ENCODE measurements around the gene ADTRP.

ADTRP gene

GRCh38 chr6:11752360-11752759 lies 26.2 kb downstream of the ADTRP start:
- Histone ChIP-seq H3K4me3 (ENCODE audit: low read depth in 1 of 2, low read length in 2 of 2) (no peak overlapping the region), H3K27ac (ENCODE audit: low read length) (no peak overlapping the region), H3K9me3 (ENCODE audit: control insufficient read depth in 1 of 2, low read length in 2 of 2) (no peaks in the 10 kb centered on the region), H3K36me3 (ENCODE audit: control insufficient read depth in 1 of 2, insufficient read depth in 2 of 2, low read length in 2 of 2) (no peaks in the 10 kb centered on the region), H3K4me1 (ENCODE audit: control insufficient read depth in 1 of 2, insufficient read depth in 2 of 2, low read length in 2 of 2) (no peaks in the 10 kb centered on the region), H3K27me3 (ENCODE audit: low read depth, low read length) (no peaks in the 10 kb centered on the region)

DNA sequence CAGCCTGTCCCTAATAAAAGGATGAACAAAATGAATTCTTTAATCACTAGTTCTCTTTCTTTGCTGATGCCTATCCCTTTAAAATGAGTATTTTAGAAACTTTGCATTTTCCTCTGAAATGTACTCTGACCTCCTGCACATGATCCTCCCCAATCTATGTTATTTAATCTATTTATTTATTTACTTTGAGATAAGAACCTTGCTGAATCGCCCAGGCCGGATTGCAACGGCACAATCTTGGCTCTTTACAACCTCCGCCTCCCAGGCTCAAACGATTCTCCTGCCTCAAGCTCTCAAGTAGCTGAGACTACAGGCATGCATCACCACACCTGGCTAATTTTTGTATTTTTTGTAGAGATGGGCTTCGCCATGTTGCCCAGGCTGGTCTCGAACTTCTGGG lies 27.9 kb downstream of the ADTRP start:
- no peaks in the 10 kb centered on the region for H3K36me3 ChIP-seq (ENCODE audit: control insufficient read depth in 1 of 2, insufficient read depth in 2 of 2, low read length in 2 of 2)
- H3K4me3 ChIP-seq (ENCODE audit: low read depth in 1 of 2, low read length in 2 of 2) = no peak overlapping the region
- no peaks in the 10 kb centered on the region for H3K4me1 ChIP-seq (ENCODE audit: control insufficient read depth in 1 of 2, insufficient read depth in 2 of 2, low read length in 2 of 2)
- H3K27me3 ChIP-seq (ENCODE audit: low read depth, low read length) = no peaks in the 10 kb centered on the region
- H3K27ac ChIP-seq (ENCODE audit: low read length) = no peak overlapping the region
- no peaks in the 10 kb centered on the region for H3K9me3 ChIP-seq (ENCODE audit: control insufficient read depth in 1 of 2, low read length in 2 of 2)

DNA sequence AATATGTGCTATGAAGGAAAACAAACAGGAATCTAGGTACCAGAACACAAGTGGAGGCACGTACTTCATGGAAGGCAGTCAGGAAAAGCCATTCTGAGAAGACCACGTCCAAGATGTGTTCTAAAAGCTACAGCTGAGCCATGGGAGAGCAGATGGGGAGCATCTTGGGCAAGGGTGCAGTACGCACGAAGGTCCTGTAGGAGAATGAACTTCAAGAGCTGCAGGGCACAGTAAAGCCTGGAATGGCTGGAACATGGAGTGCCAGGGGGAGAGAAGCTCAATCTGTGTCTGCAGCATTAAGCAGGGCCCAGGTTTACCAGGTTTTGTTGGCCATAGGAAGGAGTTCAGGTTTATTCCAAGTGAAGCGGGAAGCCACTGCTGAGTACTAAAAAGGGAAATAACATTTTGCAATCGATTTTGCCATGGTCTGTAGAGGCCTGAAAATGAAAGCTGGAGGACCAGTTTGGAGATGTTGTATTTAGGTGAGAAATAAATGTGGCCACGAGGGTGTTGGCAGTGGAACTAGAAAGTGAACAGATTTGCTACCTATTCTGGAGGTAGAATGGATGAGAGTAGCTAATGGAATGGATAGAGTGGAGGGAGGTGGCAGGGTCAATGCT lies 29.9 kb downstream of the ADTRP start:
- H3K4me1 ChIP-seq (ENCODE audit: control insufficient read depth in 1 of 2, insufficient read depth in 2 of 2, low read length in 2 of 2) = no peaks in the 10 kb centered on the region
- no peak overlapping the region for H3K27ac ChIP-seq (ENCODE audit: low read length)
- no peak overlapping the region for H3K4me3 ChIP-seq (ENCODE audit: low read depth in 1 of 2, low read length in 2 of 2)
- H3K36me3 ChIP-seq (ENCODE audit: control insufficient read depth in 1 of 2, insufficient read depth in 2 of 2, low read length in 2 of 2) = no peaks in the 10 kb centered on the region
- no peaks in the 10 kb centered on the region for H3K9me3 ChIP-seq (ENCODE audit: control insufficient read depth in 1 of 2, low read length in 2 of 2)
- H3K27me3 ChIP-seq (ENCODE audit: low read depth, low read length) = no peaks in the 10 kb centered on the region

- no peaks in the 10 kb centered on the region for H3K9me3 ChIP-seq (ENCODE audit: control insufficient read depth in 1 of 2, low read length in 2 of 2)
- no peaks in the 10 kb centered on the region for H3K36me3 ChIP-seq (ENCODE audit: control insufficient read depth in 1 of 2, insufficient read depth in 2 of 2, low read length in 2 of 2)
- H3K27me3 ChIP-seq (ENCODE audit: low read depth, low read length) = no peaks in the 10 kb centered on the region
- no peak overlapping the region for H3K27ac ChIP-seq (ENCODE audit: low read length)
- no peaks in the 10 kb centered on the region for H3K4me1 ChIP-seq (ENCODE audit: control insufficient read depth in 1 of 2, insufficient read depth in 2 of 2, low read length in 2 of 2)
- H3K4me3 ChIP-seq (ENCODE audit: low read depth in 1 of 2, low read length in 2 of 2) = no peak overlapping the region
Observed at GRCh38 chr6:11747021-11747420, 31.6 kb downstream of the ADTRP start.

- H3K9me3 ChIP-seq (ENCODE audit: control insufficient read depth in 1 of 2, low read length in 2 of 2) = no peaks in the 10 kb centered on the region
- no peaks in the 10 kb centered on the region for H3K4me1 ChIP-seq (ENCODE audit: control insufficient read depth in 1 of 2, insufficient read depth in 2 of 2, low read length in 2 of 2)
- peak overlapping the region; percentile 35 for H3K27ac ChIP-seq (ENCODE audit: low read length)
- H3K36me3 ChIP-seq (ENCODE audit: control insufficient read depth in 1 of 2, insufficient read depth in 2 of 2, low read length in 2 of 2) = no peaks in the 10 kb centered on the region
- H3K27me3 ChIP-seq (ENCODE audit: low read depth, low read length) = no peaks in the 10 kb centered on the region
- H3K4me3 ChIP-seq (ENCODE audit: low read depth in 1 of 2, low read length in 2 of 2) = no peak overlapping the region
Observed at GRCh38 chr6:11744753-11745152, 33.9 kb downstream of the ADTRP start.

GRCh38 chr6:11744101-11744500 lies 34.5 kb downstream of the ADTRP start:
- Histone ChIP-seq H3K9me3 (ENCODE audit: control insufficient read depth in 1 of 2, low read length in 2 of 2) (no peaks in the 10 kb centered on the region), H3K4me3 (ENCODE audit: low read depth in 1 of 2, low read length in 2 of 2) (no peak overlapping the region), H3K27me3 (ENCODE audit: low read depth, low read length) (no peaks in the 10 kb centered on the region), H3K36me3 (ENCODE audit: control insufficient read depth in 1 of 2, insufficient read depth in 2 of 2, low read length in 2 of 2) (no peaks in the 10 kb centered on the region), H3K27ac (ENCODE audit: low read length) (no peak overlapping the region), H3K4me1 (ENCODE audit: control insufficient read depth in 1 of 2, insufficient read depth in 2 of 2, low read length in 2 of 2) (no peaks in the 10 kb centered on the region)

GRCh38 chr6:11740875-11741274 lies 37.7 kb downstream of the ADTRP start:
- no peak overlapping the region for H3K4me3 ChIP-seq (ENCODE audit: low read depth in 1 of 2, low read length in 2 of 2)
- no peaks in the 10 kb centered on the region for H3K4me1 ChIP-seq (ENCODE audit: control insufficient read depth in 1 of 2, insufficient read depth in 2 of 2, low read length in 2 of 2)
- no peaks in the 10 kb centered on the region for H3K9me3 ChIP-seq (ENCODE audit: control insufficient read depth in 1 of 2, low read length in 2 of 2)
- no peaks in the 10 kb centered on the region for H3K27me3 ChIP-seq (ENCODE audit: low read depth, low read length)
- H3K27ac ChIP-seq (ENCODE audit: low read length) = no peak overlapping the region
- no peaks in the 10 kb centered on the region for H3K36me3 ChIP-seq (ENCODE audit: control insufficient read depth in 1 of 2, insufficient read depth in 2 of 2, low read length in 2 of 2)

GRCh38 chr6:11738661-11739375 lies 39.8 kb downstream of the ADTRP start:
- no peaks in the 10 kb centered on the region for H3K9me3 ChIP-seq (ENCODE audit: control insufficient read depth in 1 of 2, low read length in 2 of 2)
- H3K4me1 ChIP-seq (ENCODE audit: control insufficient read depth in 1 of 2, insufficient read depth in 2 of 2, low read length in 2 of 2) = no peaks in the 10 kb centered on the region
- no peaks in the 10 kb centered on the region for H3K36me3 ChIP-seq (ENCODE audit: control insufficient read depth in 1 of 2, insufficient read depth in 2 of 2, low read length in 2 of 2)
- no peaks in the 10 kb centered on the region for H3K27me3 ChIP-seq (ENCODE audit: low read depth, low read length)
- H3K4me3 ChIP-seq (ENCODE audit: low read depth in 1 of 2, low read length in 2 of 2) = no peak overlapping the region
- no peak overlapping the region for H3K27ac ChIP-seq (ENCODE audit: low read length)

DNA sequence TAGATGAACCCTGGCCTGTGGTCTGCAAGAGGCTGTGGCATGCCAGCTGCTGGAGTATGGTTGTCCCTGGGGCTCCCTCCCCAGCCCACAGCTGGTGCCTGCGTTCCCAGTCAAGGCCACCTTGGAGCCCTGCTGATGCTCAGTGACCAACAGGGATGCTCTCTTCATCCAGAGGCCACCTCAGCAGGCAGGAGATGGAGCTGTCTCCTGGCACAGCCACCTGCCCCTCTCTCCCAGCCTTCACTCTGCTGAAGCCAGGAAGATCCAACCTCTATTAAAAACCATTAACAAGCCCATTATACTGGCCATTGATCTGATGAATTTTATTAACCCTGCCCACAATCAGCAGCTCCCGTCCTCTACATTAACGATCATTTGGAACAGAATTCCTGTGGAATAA lies 40.4 kb downstream of the ADTRP start:
- H3K4me3 ChIP-seq (ENCODE audit: low read depth in 1 of 2, low read length in 2 of 2) = no peak overlapping the region
- H3K27me3 ChIP-seq (ENCODE audit: low read depth, low read length) = no peaks in the 10 kb centered on the region
- no peak overlapping the region for H3K27ac ChIP-seq (ENCODE audit: low read length)
- H3K36me3 ChIP-seq (ENCODE audit: control insufficient read depth in 1 of 2, insufficient read depth in 2 of 2, low read length in 2 of 2) = no peaks in the 10 kb centered on the region
- H3K4me1 ChIP-seq (ENCODE audit: control insufficient read depth in 1 of 2, insufficient read depth in 2 of 2, low read length in 2 of 2) = no peaks in the 10 kb centered on the region
- no peaks in the 10 kb centered on the region for H3K9me3 ChIP-seq (ENCODE audit: control insufficient read depth in 1 of 2, low read length in 2 of 2)

DNA sequence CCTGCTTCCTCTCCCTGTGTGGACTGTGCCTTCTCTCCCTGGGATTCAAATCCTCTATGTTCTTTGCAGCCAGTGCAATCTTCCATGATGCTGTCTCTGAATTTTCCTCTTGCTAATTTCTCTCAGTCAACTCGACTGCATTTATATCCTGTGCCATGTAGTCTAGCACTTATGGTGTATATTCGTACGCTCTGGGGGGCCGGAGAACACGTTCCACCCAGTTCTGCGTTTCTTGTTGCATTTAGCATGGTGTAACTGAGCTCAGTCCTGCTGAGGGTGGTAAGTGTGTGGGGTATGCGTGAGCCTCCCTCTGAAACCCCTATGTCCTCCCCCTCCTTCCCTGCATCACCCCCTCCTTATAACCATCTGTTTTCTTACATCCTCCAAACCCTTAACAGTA lies 42.0 kb downstream of the ADTRP start:
- H3K4me3 ChIP-seq (ENCODE audit: low read depth in 1 of 2, low read length in 2 of 2) = no peak overlapping the region

GRCh38 chr6:11734861-11735613 lies 43.6 kb downstream of the ADTRP start:
- no peak overlapping the region for H3K4me3 ChIP-seq (ENCODE audit: low read depth in 1 of 2, low read length in 2 of 2)
- no peaks in the 10 kb centered on the region for H3K9me3 ChIP-seq (ENCODE audit: control insufficient read depth in 1 of 2, low read length in 2 of 2)
- peaks cover 6 to 8% of the 10 kb centered on the region in 2 donors for H3K4me1 ChIP-seq (ENCODE audit: control insufficient read depth in 1 of 2, insufficient read depth in 2 of 2, low read length in 2 of 2)
- no peak overlapping the region for H3K27ac ChIP-seq (ENCODE audit: low read length)
- H3K27me3 ChIP-seq (ENCODE audit: low read depth, low read length) = no peaks in the 10 kb centered on the region
- no peaks in the 10 kb centered on the region for H3K36me3 ChIP-seq (ENCODE audit: control insufficient read depth in 1 of 2, insufficient read depth in 2 of 2, low read length in 2 of 2)

More for the DNA sequence above, 42.0 kb downstream of the ADTRP start:
- Histone ChIP-seq H3K9me3 (ENCODE audit: control insufficient read depth in 1 of 2, low read length in 2 of 2) (no peaks in the 10 kb centered on the region), H3K27ac (ENCODE audit: low read length) (no peak overlapping the region), H3K36me3 (ENCODE audit: control insufficient read depth in 1 of 2, insufficient read depth in 2 of 2, low read length in 2 of 2) (no peaks in the 10 kb centered on the region), H3K4me1 (ENCODE audit: control insufficient read depth in 1 of 2, insufficient read depth in 2 of 2, low read length in 2 of 2) (peaks cover under 1 to 4% of the 10 kb centered on the region in 2 donors), H3K27me3 (ENCODE audit: low read depth, low read length) (no peaks in the 10 kb centered on the region)
